Keratinocyte (primary cell): Measurements from ENCODE around the gene DAB1. TPM values are rescaled to one million over a fixed set of nuclear protein-coding genes. Genes with fewer than 3 reads are reported as not detected.

Experiments used
- DNase-seq: peaks from one replicate; pipeline ENCODE4 v3.0.0-alpha.2; 2011; ENCODE audit warnings: low read depth, missing footprints, low spot score
- FAIRE-seq: peaks from 2 replicates; lab custom pipeline; 2011; peaks lifted over from hg19 to GRCh38; lab: Jason Lieb, UNC
- H2AFZ ChIP-seq: 2 replicates; pipeline ENCODE4 v1.6.0; 2012; ENCODE audit warnings: low read length, control low read depth, inconsistent platforms; ENCODE audit not compliant: control insufficient read depth
- H3K27ac ChIP-seq: 2 replicates; pipeline ENCODE4 v1.5.1; 2011; ENCODE audit warnings: low read length; ENCODE audit not compliant: control insufficient read depth, insufficient read depth
- H3K27me3 ChIP-seq: 3 replicates; pipeline ENCODE4 v1.6.0; 2011; ENCODE audit warnings: low read length; ENCODE audit not compliant: control insufficient read depth, insufficient read depth; ENCODE audit errors: extremely low read depth
- H3K36me3 ChIP-seq, 2 experiments: 2 replicates in 1 of 2; 3 replicates in 1 of 2; pipeline ENCODE4 v1.5.1; 2011; ENCODE audit warnings: low read length in 2 of 2, mild to moderate bottlenecking in 1 of 2; ENCODE audit not compliant: control insufficient read depth in 2 of 2, insufficient read depth in 2 of 2; ENCODE audit errors: extremely low read depth in 1 of 2
- H3K4me1 ChIP-seq: 3 replicates; pipeline ENCODE4 v1.5.1; 2011; ENCODE audit warnings: low read length; ENCODE audit not compliant: control insufficient read depth, insufficient read depth; ENCODE audit errors: extremely low read depth
- H3K4me2 ChIP-seq: 3 replicates; pipeline ENCODE4 v1.6.0; 2011; ENCODE audit warnings: low read depth, low read length; ENCODE audit not compliant: control insufficient read depth, insufficient read depth; ENCODE audit errors: extremely low read depth
- H3K4me3 ChIP-seq, 3 experiments: fragments of 200-600 bp in 1 of 3; sonication (generic) in 1 of 3; 2 replicates in 2 of 3; 3 replicates in 1 of 3; pipeline ENCODE4 v1.5.1; 2011 to 2016; ENCODE audit warnings: low read length in 3 of 3, mild to moderate bottlenecking in 3 of 3, control low read depth in 2 of 3, inconsistent platforms in 1 of 3, low read depth in 1 of 3, mixed read lengths in 1 of 3, mixed run types in 1 of 3, moderate library complexity in 1 of 3; ENCODE audit not compliant: control insufficient read depth in 2 of 3, insufficient read depth in 2 of 3; ENCODE audit errors: extremely low read depth in 1 of 3
- H3K79me2 ChIP-seq: 2 replicates; pipeline ENCODE4 v1.6.0; 2012; ENCODE audit warnings: low read length; ENCODE audit not compliant: control insufficient read depth, insufficient read depth
- H3K9ac ChIP-seq: 3 replicates; pipeline ENCODE4 v1.6.0; 2011; ENCODE audit warnings: low read length; ENCODE audit not compliant: control insufficient read depth, insufficient read depth; ENCODE audit errors: extremely low read depth
- H3K9me1 ChIP-seq: 3 replicates; pipeline ENCODE4 v1.6.0; 2011; ENCODE audit warnings: low read length; ENCODE audit not compliant: control insufficient read depth, insufficient read depth; ENCODE audit errors: extremely low read depth
- H3K9me3 ChIP-seq: 2 replicates; pipeline ENCODE4 v1.5.1; 2012; ENCODE audit warnings: low read depth, low read length; ENCODE audit not compliant: control insufficient read depth
- H4K20me1 ChIP-seq: 3 replicates; pipeline ENCODE4 v1.6.0; 2011; ENCODE audit warnings: low read length; ENCODE audit not compliant: control insufficient read depth, insufficient read depth; ENCODE audit errors: extremely low read depth
- EZH2 ChIP-seq: IDR thresholded peaks from one replicate; pipeline ENCODE4 v1.6.1; 2012; ENCODE audit warnings: inconsistent platforms, mild to moderate bottlenecking, low read length, moderate library complexity
- dilution Hi-C: fragments of 300-500 bp; cut with MboI; formaldehyde crosslinking; loops from one replicate; pipeline ENCODE4 v1.7.0; 2020; ENCODE audit warnings: low sequenced_read_pairs; ENCODE audit not compliant: extremely low pct_ligation_motif_present
- polyA plus RNA-seq, 5 experiments: library from polyadenylated mRNA; depleted of rRNA in 3 of 5; stranded (reverse) in 3 of 5; stranded (forward) in 1 of 5; unstranded in 1 of 5; fragments of >200 nt; gene quantifications; 1 replicate in 1 of 5; 2 replicates in 3 of 5; 3 replicates in 1 of 5; pipeline versions ENCODE4 v1.2.1 to v1.2.3, GENCODE V29; 2011 to 2012; ENCODE audit warnings: missing spikeins in 2 of 5, low read depth in 1 of 5, low replicate concordance in 1 of 5
- TF ChIP-seq, protein P1 (sequence below), 3 experiments: IDR thresholded peaks in 1 of 3; conservative IDR thresholded peaks in 1 of 3; optimal IDR thresholded peaks in 1 of 3; 2 replicates in 2 of 3; 3 replicates in 1 of 3; pipeline versions ENCODE3 to v1.5.1; 2011; ENCODE audit warnings: low read length in 3 of 3, mild to moderate bottlenecking in 3 of 3, moderate library complexity in 2 of 3, control low read depth in 1 of 3, inconsistent platforms in 1 of 3; ENCODE audit not compliant: insufficient read depth in 2 of 3; ENCODE audit errors: extremely low read depth in 1 of 3

Gene DAB1
- polyA plus RNA-seq, 1 donor (not counting 4 experiments of a cell fraction or from before 2014, with no cell fraction given): 0.01 TPM

DNA sequence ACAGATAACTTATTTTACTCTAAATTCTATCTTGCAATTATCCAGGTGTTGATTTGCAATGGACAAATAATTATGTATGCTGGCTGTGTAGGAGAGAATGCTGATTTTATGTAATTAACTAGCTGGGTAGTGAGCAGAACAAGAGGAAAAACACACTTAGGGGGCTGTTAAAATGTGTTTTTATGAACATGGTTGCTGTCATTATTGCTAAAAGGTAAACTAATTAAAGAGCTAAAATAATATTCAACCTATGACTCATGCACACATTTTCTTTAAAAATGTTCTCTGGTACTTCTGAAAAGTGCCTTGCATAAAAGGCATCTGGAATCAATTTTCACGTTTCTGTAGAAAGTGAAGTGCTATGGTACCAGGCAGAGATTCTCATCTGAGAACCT lies 265.3 kb downstream of the DAB1 start:
- no peaks in the 10 kb centered on the region for H3K79me2 ChIP-seq
- H3K27ac ChIP-seq: no peak overlapping the region
- no peaks in the 10 kb centered on the region for H3K36me3 ChIP-seq
- no peak for FAIRE-seq
- no peak overlapping the region for H3K9ac ChIP-seq
- H3K27me3 ChIP-seq: peaks cover 5% of the 10 kb centered on the region
- no peak overlapping the region for H3K4me3 ChIP-seq
- no peaks in the 10 kb centered on the region for H3K4me1 ChIP-seq
- no peaks in the 10 kb centered on the region for H3K9me3 ChIP-seq
- no peaks in the 10 kb centered on the region for H3K9me1 ChIP-seq
- TF ChIP-seq, protein P1, sequence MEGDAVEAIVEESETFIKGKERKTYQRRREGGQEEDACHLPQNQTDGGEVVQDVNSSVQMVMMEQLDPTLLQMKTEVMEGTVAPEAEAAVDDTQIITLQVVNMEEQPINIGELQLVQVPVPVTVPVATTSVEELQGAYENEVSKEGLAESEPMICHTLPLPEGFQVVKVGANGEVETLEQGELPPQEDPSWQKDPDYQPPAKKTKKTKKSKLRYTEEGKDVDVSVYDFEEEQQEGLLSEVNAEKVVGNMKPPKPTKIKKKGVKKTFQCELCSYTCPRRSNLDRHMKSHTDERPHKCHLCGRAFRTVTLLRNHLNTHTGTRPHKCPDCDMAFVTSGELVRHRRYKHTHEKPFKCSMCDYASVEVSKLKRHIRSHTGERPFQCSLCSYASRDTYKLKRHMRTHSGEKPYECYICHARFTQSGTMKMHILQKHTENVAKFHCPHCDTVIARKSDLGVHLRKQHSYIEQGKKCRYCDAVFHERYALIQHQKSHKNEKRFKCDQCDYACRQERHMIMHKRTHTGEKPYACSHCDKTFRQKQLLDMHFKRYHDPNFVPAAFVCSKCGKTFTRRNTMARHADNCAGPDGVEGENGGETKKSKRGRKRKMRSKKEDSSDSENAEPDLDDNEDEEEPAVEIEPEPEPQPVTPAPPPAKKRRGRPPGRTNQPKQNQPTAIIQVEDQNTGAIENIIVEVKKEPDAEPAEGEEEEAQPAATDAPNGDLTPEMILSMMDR (optimal IDR thresholded peaks at IDR 0.05 in 1 of 3, IDR thresholded peaks at IDR 0.05 in 1 of 3, conservative IDR thresholded peaks at IDR 0.05 in 1 of 3; ENCODE audit: extremely low read depth in 1 of 3, insufficient read depth in 2 of 3, low read length in 3 of 3): no peak
- TF ChIP-seq EZH2: no peak
- H3K4me2 ChIP-seq: no peak overlapping the region
- H2AFZ ChIP-seq: no peak overlapping the region
- H4K20me1 ChIP-seq: no peaks in the 10 kb centered on the region
- dilution Hi-C loops: no loop called here
- DNase-seq: no peak

DNA sequence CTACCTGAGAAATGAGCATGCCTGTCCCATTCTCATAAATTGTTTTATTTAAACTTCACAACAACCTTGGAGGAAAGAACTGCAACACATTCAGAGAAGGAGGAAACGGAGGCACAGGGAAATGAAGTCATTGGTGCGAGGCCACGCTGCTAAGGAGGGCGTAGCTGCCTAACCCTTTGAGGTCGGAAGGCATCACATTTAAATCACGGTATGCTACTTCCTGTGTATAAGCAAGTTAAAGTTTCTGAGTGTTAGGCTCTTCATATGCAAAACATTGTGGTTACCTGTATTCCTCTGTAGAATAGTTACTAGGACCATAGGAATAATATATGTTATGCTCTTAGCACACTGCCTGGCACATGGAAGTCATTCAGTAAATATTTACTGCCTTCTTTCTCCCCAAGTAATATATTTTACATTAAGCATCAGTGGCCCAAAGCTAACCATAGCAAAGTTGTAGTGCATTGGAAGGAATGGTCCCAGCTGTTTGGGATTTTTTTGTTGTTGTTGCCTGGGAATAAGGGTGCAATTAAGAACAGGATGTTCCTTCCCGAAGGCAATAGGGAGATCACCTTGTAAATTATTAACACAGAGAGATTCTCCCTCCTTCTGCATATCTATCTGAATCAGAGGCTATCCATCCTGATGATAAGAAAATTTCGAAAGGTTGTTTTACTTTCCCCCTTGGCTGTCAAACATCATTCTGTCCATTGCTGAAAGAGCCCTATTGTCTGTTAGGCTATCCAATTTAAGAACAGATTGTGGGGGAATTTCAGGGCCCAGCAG lies 265.8 kb downstream of the DAB1 start:
- FAIRE-seq (no peak), DNase-seq (no peak)
- Histone ChIP-seq H3K4me2 (no peak overlapping the region), H3K9me3 (no peaks in the 10 kb centered on the region), H3K4me3 (no peak overlapping the region), H2AFZ (no peak overlapping the region), H3K27me3 (peaks cover 5% of the 10 kb centered on the region), H3K79me2 (no peaks in the 10 kb centered on the region), H3K27ac (no peak overlapping the region), H3K36me3 (no peaks in the 10 kb centered on the region), H4K20me1 (no peaks in the 10 kb centered on the region), H3K9ac (no peak overlapping the region), H3K4me1 (no peaks in the 10 kb centered on the region), H3K9me1 (no peaks in the 10 kb centered on the region)
- no peak for TF ChIP-seq EZH2
- TF ChIP-seq, protein P1 (optimal IDR thresholded peaks at IDR 0.05 in 1 of 3, IDR thresholded peaks at IDR 0.05 in 1 of 3, conservative IDR thresholded peaks at IDR 0.05 in 1 of 3; ENCODE audit: extremely low read depth in 1 of 3, insufficient read depth in 2 of 3, low read length in 3 of 3): no peak
- dilution Hi-C loops: no loop called here
